Progenitor cell of endocrine pancreas (in vitro differentiated cells): ENCODE data around the gene GLRX2. TPM values are rescaled to one million over a fixed set of nuclear protein-coding genes. Genes with fewer than 3 reads are reported as not detected.

Source experiments
- DNase-seq: peaks from one replicate; pipeline ENCODE4 v3.0.0; 2021; ENCODE audit warnings: low spot score; ENCODE audit not compliant: unreplicated experiment
- H3K27ac Mint-ChIP-seq: 2 replicates; pipeline ENCODE4 v1.8.0; 2021; ENCODE audit warnings: mild to moderate bottlenecking, moderate library complexity, mixed read lengths
- H3K27me3 Mint-ChIP-seq: 2 replicates; pipeline ENCODE4 v1.8.0; 2021; ENCODE audit warnings: mixed read lengths
- H3K36me3 Mint-ChIP-seq: 2 replicates; pipeline ENCODE4 v1.8.0; 2022; ENCODE audit warnings: mixed read lengths; ENCODE audit not compliant: insufficient read depth
- H3K4me1 Mint-ChIP-seq: 2 replicates; pipeline ENCODE4 v1.8.0; 2021; ENCODE audit warnings: low read depth, mixed read lengths
- H3K4me3 Mint-ChIP-seq: 2 replicates; pipeline ENCODE4 v1.8.0; 2021; ENCODE audit warnings: low read depth, mild to moderate bottlenecking, moderate library complexity, mixed read lengths
- H3K9me3 Mint-ChIP-seq: 2 replicates; pipeline ENCODE4 v1.8.0; 2021; ENCODE audit warnings: low read depth, mixed read lengths
- CTCF ChIP-seq: fragments of 200-600 bp; sonication (generic); IDR thresholded peaks from one replicate; pipeline ENCODE4 v1.5.0; 2021; ENCODE audit warnings: antibody characterized with exemption, mild to moderate bottlenecking; ENCODE audit not compliant: unreplicated experiment
- total RNA-seq: library from RNA; stranded (reverse); gene quantifications from 2 replicates; pipeline ENCODE4 v1.2.1, GENCODE V29; 2021

GLRX2 gene
- total RNA-seq, 1 donor from 2014 or later = 8.5 TPM

GRCh38 chr1:193115629-193116227 is 10.5 kb upstream of the GLRX2 start:
- H3K9me3 Mint-ChIP-seq = no peaks in the 10 kb centered on the region
- H3K27ac Mint-ChIP-seq = no peak overlapping the region
- peaks cover 6% of the 10 kb centered on the region for H3K27me3 Mint-ChIP-seq
- no peak overlapping the region for H3K4me3 Mint-ChIP-seq
- H3K36me3 Mint-ChIP-seq = no peaks in the 10 kb centered on the region
- DNase-seq = no peak
- no peak for TF ChIP-seq CTCF
- peaks cover 45% of the 10 kb centered on the region for H3K4me1 Mint-ChIP-seq

GRCh38 chr1:193114485-193115095 is 9.4 kb upstream of the GLRX2 start:
- Mint-ChIP-seq H3K9me3 (no peaks in the 10 kb centered on the region), H3K4me3 (no peak overlapping the region), H3K36me3 (no peaks in the 10 kb centered on the region), H3K27ac (no peak overlapping the region), H3K4me1 (peaks cover 45% of the 10 kb centered on the region), H3K27me3 (peaks cover 2% of the 10 kb centered on the region)
- no peak for DNase-seq
- TF ChIP-seq CTCF = no peak

GRCh38 chr1:193113992-193114332 is 8.7 kb upstream of the GLRX2 start:
- no peak for DNase-seq
- Mint-ChIP-seq H3K4me1 (peaks cover 39% of the 10 kb centered on the region), H3K27me3 (no peaks in the 10 kb centered on the region), H3K4me3 (no peak overlapping the region), H3K9me3 (no peaks in the 10 kb centered on the region), H3K36me3 (no peaks in the 10 kb centered on the region), H3K27ac (no peak overlapping the region)
- no peak for TF ChIP-seq CTCF

- Mint-ChIP-seq H3K4me3 (no peak overlapping the region), H3K36me3 (no peaks in the 10 kb centered on the region), H3K27me3 (no peaks in the 10 kb centered on the region), H3K27ac (no peak overlapping the region), H3K4me1 (peaks cover 34% of the 10 kb centered on the region), H3K9me3 (no peaks in the 10 kb centered on the region)
- no peak for DNase-seq
- TF ChIP-seq CTCF = no peak
Measured at GRCh38 chr1:193113258-193113991, 8.2 kb upstream of the GLRX2 start.

GRCh38 chr1:193111641-193112090 is 6.5 kb upstream of the GLRX2 start:
- Mint-ChIP-seq H3K27ac (no peak overlapping the region), H3K9me3 (no peaks in the 10 kb centered on the region), H3K36me3 (no peaks in the 10 kb centered on the region), H3K27me3 (no peaks in the 10 kb centered on the region), H3K4me3 (no peak overlapping the region), H3K4me1 (peaks cover 28% of the 10 kb centered on the region)
- no peak for DNase-seq
- TF ChIP-seq CTCF = no peak
